Measurements from ENCODE around the gene POLR1E. TPM values are rescaled to one million over a fixed set of nuclear protein-coding genes. Genes with fewer than 3 reads are reported as not detected.

POLR1E gene
- polyA plus RNA-seq, 1 donor (not counting 4 experiments of a cell fraction or from before 2014, with no cell fraction given) = 44.4 TPM

GRCh38 chr9:37547328-37547878 is 61.7 kb downstream of the POLR1E start:
- Histone ChIP-seq H3K27me3 (ENCODE audit: control insufficient read depth, extremely low read depth, insufficient read depth, low read length) (no peaks in the 10 kb centered on the region), H4K20me1 (ENCODE audit: control insufficient read depth, extremely low read depth, insufficient read depth, low read length) (no peaks in the 10 kb centered on the region), H3K27ac (ENCODE audit: control insufficient read depth, insufficient read depth, low read length) (no peak overlapping the region), H3K36me3 (ENCODE audit: control insufficient read depth in 2 of 2, extremely low read depth in 1 of 2, insufficient read depth in 2 of 2, low read length in 2 of 2) (no peaks in the 10 kb centered on the region), H3K4me1 (ENCODE audit: control insufficient read depth, extremely low read depth, insufficient read depth, low read length) (peaks cover 8% of the 10 kb centered on the region), H3K9ac (ENCODE audit: control insufficient read depth, extremely low read depth, insufficient read depth, low read length) (no peak overlapping the region), H3K9me3 (ENCODE audit: control insufficient read depth, low read depth, low read length) (no peaks in the 10 kb centered on the region), H3K4me2 (ENCODE audit: control insufficient read depth, extremely low read depth, insufficient read depth, low read depth, low read length) (no peak overlapping the region), H3K79me2 (ENCODE audit: control insufficient read depth, insufficient read depth, low read length) (no peaks in the 10 kb centered on the region), H3K4me3 (ENCODE audit: control insufficient read depth in 2 of 3, extremely low read depth in 1 of 3, insufficient read depth in 2 of 3, low read depth in 1 of 3, low read length in 3 of 3) (no peak overlapping the region), H2AFZ (ENCODE audit: control insufficient read depth, low read length) (no peak overlapping the region), H3K9me1 (ENCODE audit: control insufficient read depth, extremely low read depth, insufficient read depth, low read length) (no peaks in the 10 kb centered on the region)
- dilution Hi-C loops (cut with MboI; ENCODE audit: extremely low pct_ligation_motif_present, low sequenced_read_pairs) = no loop called here
- FAIRE-seq = no peak
- DNase-seq (ENCODE audit: low read depth, low spot score) = no peak
- TF ChIP-seq EZH2 (IDR thresholded peaks at IDR 0.05; ENCODE audit: low read length) (no peak), CTCF (optimal IDR thresholded peaks at IDR 0.05 in 1 of 3, IDR thresholded peaks at IDR 0.05 in 1 of 3, conservative IDR thresholded peaks at IDR 0.05 in 1 of 3; ENCODE audit: extremely low read depth in 1 of 3, insufficient read depth in 2 of 3, low read length in 3 of 3) (no peak)

- FAIRE-seq (no peak), DNase-seq (ENCODE audit: low read depth, low spot score) (no peak)
- TF ChIP-seq CTCF (optimal IDR thresholded peaks at IDR 0.05 in 1 of 3, IDR thresholded peaks at IDR 0.05 in 1 of 3, conservative IDR thresholded peaks at IDR 0.05 in 1 of 3; ENCODE audit: extremely low read depth in 1 of 3, insufficient read depth in 2 of 3, low read length in 3 of 3) (no peak), EZH2 (IDR thresholded peaks at IDR 0.05; ENCODE audit: low read length) (no peak)
- Histone ChIP-seq H3K27me3 (ENCODE audit: control insufficient read depth, extremely low read depth, insufficient read depth, low read length) (no peaks in the 10 kb centered on the region), H3K27ac (ENCODE audit: control insufficient read depth, insufficient read depth, low read length) (no peak overlapping the region), H3K4me2 (ENCODE audit: control insufficient read depth, extremely low read depth, insufficient read depth, low read depth, low read length) (no peak overlapping the region), H3K36me3 (ENCODE audit: control insufficient read depth in 2 of 2, extremely low read depth in 1 of 2, insufficient read depth in 2 of 2, low read length in 2 of 2) (no peaks in the 10 kb centered on the region), H3K4me3 (ENCODE audit: control insufficient read depth in 2 of 3, extremely low read depth in 1 of 3, insufficient read depth in 2 of 3, low read depth in 1 of 3, low read length in 3 of 3) (no peak overlapping the region), H3K9me1 (ENCODE audit: control insufficient read depth, extremely low read depth, insufficient read depth, low read length) (no peaks in the 10 kb centered on the region), H3K9me3 (ENCODE audit: control insufficient read depth, low read depth, low read length) (no peaks in the 10 kb centered on the region), H3K4me1 (ENCODE audit: control insufficient read depth, extremely low read depth, insufficient read depth, low read length) (no peaks in the 10 kb centered on the region), H2AFZ (ENCODE audit: control insufficient read depth, low read length) (no peak overlapping the region), H4K20me1 (ENCODE audit: control insufficient read depth, extremely low read depth, insufficient read depth, low read length) (no peaks in the 10 kb centered on the region), H3K9ac (ENCODE audit: control insufficient read depth, extremely low read depth, insufficient read depth, low read length) (no peak overlapping the region), H3K79me2 (ENCODE audit: control insufficient read depth, insufficient read depth, low read length) (no peaks in the 10 kb centered on the region)
- dilution Hi-C loops (cut with MboI; ENCODE audit: extremely low pct_ligation_motif_present, low sequenced_read_pairs) = no loop called here
Observed at GRCh38 chr9:37549527-37549926, 63.8 kb downstream of the POLR1E start.

Data from keratinocyte (primary cell).